ENCODE data around the gene VENTX.
"Not testable (repeated sequence)": the region's sequence is repeated elsewhere in the genome, so short reads cannot be mapped to it uniquely, and the experiment has no call there.

VENTX gene

GRCh38 chr10:133260895-133261725, 23.5 kb downstream of the VENTX start:
- peak overlapping the region; percentile 62 for H3K4me3 ChIP-seq (ENCODE audit: low read length)
- no peak overlapping the region for H3K27ac ChIP-seq (ENCODE audit: low read depth, low read length)
- WGBS = 36% methylated on average over 48 of the region's 50 CpGs
- H3K36me3 ChIP-seq (ENCODE audit: insufficient read depth, low read length) = no peaks in the 10 kb centered on the region
- peak overlapping the region; percentile 47 for H3K9ac ChIP-seq (ENCODE audit: low read depth, low read length)
- H3K9me3 ChIP-seq (ENCODE audit: insufficient read depth, low read depth, low read length) = no peaks in the 10 kb centered on the region
- H3K27me3 ChIP-seq (ENCODE audit: insufficient read depth, low read length) = peaks cover 19% of the 10 kb centered on the region
- peaks cover 13% of the 10 kb centered on the region; the same call in 1 of the 2 replicates for H3K4me1 ChIP-seq (ENCODE audit: insufficient read depth, low read length)

- Histone ChIP-seq H3K27ac (ENCODE audit: low read depth, low read length) (no peak overlapping the region), H3K4me1 (ENCODE audit: insufficient read depth, low read length) (peaks cover 13% of the 10 kb centered on the region; the same call in 1 of the 2 replicates), H3K4me3 (ENCODE audit: low read length) (peak overlapping the region; percentile 62), H3K9me3 (ENCODE audit: insufficient read depth, low read depth, low read length) (no peaks in the 10 kb centered on the region), H3K27me3 (ENCODE audit: insufficient read depth, low read length) (peaks cover 19% of the 10 kb centered on the region), H3K9ac (ENCODE audit: low read depth, low read length) (peak overlapping the region; percentile 47), H3K36me3 (ENCODE audit: insufficient read depth, low read length) (no peaks in the 10 kb centered on the region)
- under 1% methylated on average over 78 of the region's 79 CpGs for WGBS
These were observed 24.2 kb downstream of the VENTX start for GRCh38 chr10:133261726-133262325.

GRCh38 chr10:133262696-133263095, 25.0 kb downstream of the VENTX start:
- Histone ChIP-seq H3K4me3 (ENCODE audit: low read length) (no peak overlapping the region), H3K9ac (ENCODE audit: low read depth, low read length) (no peak overlapping the region)

GRCh38 chr10:133263674-133264073, 26.0 kb downstream of the VENTX start:
- H3K4me3 ChIP-seq (ENCODE audit: low read length) = no peak overlapping the region
- no peaks in the 10 kb centered on the region for H3K36me3 ChIP-seq (ENCODE audit: insufficient read depth, low read length)
- 83% methylated on average over 10 of the region's 10 CpGs for WGBS
- no peaks in the 10 kb centered on the region for H3K9me3 ChIP-seq (ENCODE audit: insufficient read depth, low read depth, low read length)
- H3K27me3 ChIP-seq (ENCODE audit: insufficient read depth, low read length) = peaks cover 19% of the 10 kb centered on the region
- no peak overlapping the region for H3K9ac ChIP-seq (ENCODE audit: low read depth, low read length)
- no peak overlapping the region for H3K27ac ChIP-seq (ENCODE audit: low read depth, low read length)
- H3K4me1 ChIP-seq (ENCODE audit: insufficient read depth, low read length) = 0 out of 2 replicates have a peak, but pooled peaks cover 10% of the 10 kb centered on the region

More at GRCh38 chr10:133262696-133263095, 25.0 kb downstream of the VENTX start:
- 85% methylated on average over 14 of the region's 14 CpGs for WGBS
- H3K27ac ChIP-seq (ENCODE audit: low read depth, low read length) = no peak overlapping the region
- no peaks in the 10 kb centered on the region for H3K9me3 ChIP-seq (ENCODE audit: insufficient read depth, low read depth, low read length)
- H3K36me3 ChIP-seq (ENCODE audit: insufficient read depth, low read length) = no peaks in the 10 kb centered on the region
- H3K4me1 ChIP-seq (ENCODE audit: insufficient read depth, low read length) = 0 out of 2 replicates have a peak, but pooled peaks cover 10% of the 10 kb centered on the region
- peaks cover 19% of the 10 kb centered on the region for H3K27me3 ChIP-seq (ENCODE audit: insufficient read depth, low read length)

- WGBS = 82% methylated on average over 9 of the region's 9 CpGs
- H3K9ac ChIP-seq (ENCODE audit: low read depth, low read length) = no peak overlapping the region
- H3K27ac ChIP-seq (ENCODE audit: low read depth, low read length) = no peak overlapping the region
- H3K4me3 ChIP-seq (ENCODE audit: low read length) = no peak overlapping the region
- peaks cover 19% of the 10 kb centered on the region for H3K27me3 ChIP-seq (ENCODE audit: insufficient read depth, low read length)
- H3K4me1 ChIP-seq (ENCODE audit: insufficient read depth, low read length) = 0 out of 2 replicates have a peak, but pooled peaks cover 10% of the 10 kb centered on the region
- no peaks in the 10 kb centered on the region for H3K36me3 ChIP-seq (ENCODE audit: insufficient read depth, low read length)
- no peaks in the 10 kb centered on the region for H3K9me3 ChIP-seq (ENCODE audit: insufficient read depth, low read depth, low read length)
These were observed 26.8 kb downstream of the VENTX start for GRCh38 chr10:133264461-133264860.

GRCh38 chr10:133265052-133265451, 27.4 kb downstream of the VENTX start:
- not testable (repeated sequence) for H3K27ac ChIP-seq (ENCODE audit: low read depth, low read length); H3K36me3 ChIP-seq (ENCODE audit: insufficient read depth, low read length); H3K4me3 ChIP-seq (ENCODE audit: low read length); H3K4me1 ChIP-seq (ENCODE audit: insufficient read depth, low read length); H3K9me3 ChIP-seq (ENCODE audit: insufficient read depth, low read depth, low read length); H3K9ac ChIP-seq (ENCODE audit: low read depth, low read length)
- 76% methylated on average over 10 of the region's 10 CpGs for WGBS
- H3K27me3 ChIP-seq (ENCODE audit: insufficient read depth, low read length) = peaks cover 19% of the 10 kb centered on the region

- Histone ChIP-seq H3K4me1 (ENCODE audit: insufficient read depth, low read length) (0 out of 2 replicates have a peak, but pooled peaks cover 8% of the 10 kb centered on the region), H3K36me3 (ENCODE audit: insufficient read depth, low read length) (no peaks in the 10 kb centered on the region), H3K27ac (ENCODE audit: low read depth, low read length) (no peak overlapping the region), H3K9ac (ENCODE audit: low read depth, low read length) (no peak overlapping the region), H3K9me3 (ENCODE audit: insufficient read depth, low read depth, low read length) (no peaks in the 10 kb centered on the region), H3K27me3 (ENCODE audit: insufficient read depth, low read length) (peaks cover 17% of the 10 kb centered on the region), H3K4me3 (ENCODE audit: low read length) (no peak overlapping the region)
- 95% methylated on average over 21 of the region's 21 CpGs for WGBS
These were observed 28.6 kb downstream of the VENTX start for GRCh38 chr10:133266056-133266795.

GRCh38 chr10:133267293-133267692, 29.6 kb downstream of the VENTX start:
- H3K27me3 ChIP-seq (ENCODE audit: insufficient read depth, low read length) = peaks cover 13% of the 10 kb centered on the region
- no peak overlapping the region for H3K4me3 ChIP-seq (ENCODE audit: low read length)
- H3K9ac ChIP-seq (ENCODE audit: low read depth, low read length) = no peak overlapping the region
- H3K9me3 ChIP-seq (ENCODE audit: insufficient read depth, low read depth, low read length) = no peaks in the 10 kb centered on the region
- H3K36me3 ChIP-seq (ENCODE audit: insufficient read depth, low read length) = no peaks in the 10 kb centered on the region
- H3K4me1 ChIP-seq (ENCODE audit: insufficient read depth, low read length) = 0 out of 2 replicates have a peak, but pooled peaks cover 4% of the 10 kb centered on the region
- no peak overlapping the region for H3K27ac ChIP-seq (ENCODE audit: low read depth, low read length)
- WGBS = 85% methylated on average over 14 of the region's 14 CpGs

GRCh38 chr10:133267829-133268228, 30.2 kb downstream of the VENTX start:
- Histone ChIP-seq H3K27ac (ENCODE audit: low read depth, low read length) (no peak overlapping the region), H3K4me3 (ENCODE audit: low read length) (no peak overlapping the region), H3K9ac (ENCODE audit: low read depth, low read length) (no peak overlapping the region), H3K4me1 (ENCODE audit: insufficient read depth, low read length) (no peaks in the 10 kb centered on the region), H3K36me3 (ENCODE audit: insufficient read depth, low read length) (no peaks in the 10 kb centered on the region), H3K9me3 (ENCODE audit: insufficient read depth, low read depth, low read length) (no peaks in the 10 kb centered on the region), H3K27me3 (ENCODE audit: insufficient read depth, low read length) (peaks cover 8% of the 10 kb centered on the region)
- 90% methylated on average over 22 of the region's 22 CpGs for WGBS

- 95% methylated on average over 22 of the region's 22 CpGs for whole genome bisulfite sequencing
- Histone ChIP-seq H3K4me1 (ENCODE audit: insufficient read depth, low read length) (no peaks in the 10 kb centered on the region), H3K4me3 (ENCODE audit: low read length) (no peak overlapping the region), H3K9me3 (ENCODE audit: insufficient read depth, low read depth, low read length) (no peaks in the 10 kb centered on the region), H3K27me3 (ENCODE audit: insufficient read depth, low read length) (peaks cover under 1% of the 10 kb centered on the region; the same call in 1 of the 2 replicates), H3K9ac (ENCODE audit: low read depth, low read length) (no peak overlapping the region), H3K36me3 (ENCODE audit: insufficient read depth, low read length) (no peaks in the 10 kb centered on the region), H3K27ac (ENCODE audit: low read depth, low read length) (no peak overlapping the region)
These were observed 30.9 kb downstream of the VENTX start for GRCh38 chr10:133268532-133268931.

GRCh38 chr10:133269367-133269766, 31.7 kb downstream of the VENTX start:
- no peaks in the 10 kb centered on the region for H3K36me3 ChIP-seq (ENCODE audit: insufficient read depth, low read length)
- no peaks in the 10 kb centered on the region for H3K27me3 ChIP-seq (ENCODE audit: insufficient read depth, low read length)
- H3K9me3 ChIP-seq (ENCODE audit: insufficient read depth, low read depth, low read length) = no peaks in the 10 kb centered on the region
- H3K9ac ChIP-seq (ENCODE audit: low read depth, low read length) = no peak overlapping the region
- no peaks in the 10 kb centered on the region for H3K4me1 ChIP-seq (ENCODE audit: insufficient read depth, low read length)
- WGBS = 88% methylated on average over 26 of the region's 26 CpGs
- no peak overlapping the region for H3K4me3 ChIP-seq (ENCODE audit: low read length)
- no peak overlapping the region for H3K27ac ChIP-seq (ENCODE audit: low read depth, low read length)
